Activated CD8-positive, alpha-beta memory T cell treated with anti-CD3 and anti-CD28 coated beads, Interleukin-2, amount 50 U/mL, for 48 hours (primary cell): Measurements from ENCODE around the gene PDGFB.

Experiments used
- DNase-seq: peaks from one replicate; pipeline ENCODE4 v3.0.0-alpha.2; 2020

The PDGFB gene

DNA sequence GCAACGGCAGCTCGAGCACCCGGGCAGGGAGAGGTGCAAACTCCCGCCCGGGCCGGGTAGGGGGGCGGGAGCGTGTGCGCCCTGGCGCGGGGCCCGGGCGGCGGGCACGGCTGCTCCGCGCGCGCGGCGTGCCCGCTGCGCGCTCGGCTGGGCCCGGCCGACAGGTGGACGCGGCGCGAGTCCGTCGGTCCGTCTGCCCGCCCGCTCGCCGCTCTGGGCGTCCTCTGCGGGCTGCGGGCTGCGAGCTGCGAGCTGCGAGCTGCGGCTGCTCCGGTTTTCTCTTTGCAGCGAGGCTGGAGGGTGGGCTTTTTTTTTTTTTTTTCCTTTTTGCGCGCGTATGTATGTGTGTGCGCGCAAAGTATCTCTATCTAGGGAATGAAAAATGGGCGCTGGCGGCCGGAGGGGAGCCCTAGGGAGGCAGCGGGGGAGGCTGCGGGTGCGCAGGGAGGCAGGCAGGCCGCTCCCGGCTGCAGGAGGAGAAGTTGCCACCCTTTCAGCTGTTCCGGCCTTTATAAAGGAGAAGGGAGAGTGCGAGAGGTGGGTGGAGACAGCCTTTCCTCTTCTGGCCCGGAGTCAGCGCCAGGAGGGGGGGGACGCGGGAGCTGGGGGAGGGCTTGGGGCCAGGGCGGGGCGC lies at the start of gene PDGFB:
PDGFB (minus strand) TSS at position 487 of the 634 bp plus-strand sequence. CDS start 1,019 bp downstream, outside the sequence.
- DNase-seq, result no peak

- DNase-seq, result no peak
Observed at GRCh38 chr22:39293766-39294368, 49.1 kb upstream of the PDGFB start.

DNA sequence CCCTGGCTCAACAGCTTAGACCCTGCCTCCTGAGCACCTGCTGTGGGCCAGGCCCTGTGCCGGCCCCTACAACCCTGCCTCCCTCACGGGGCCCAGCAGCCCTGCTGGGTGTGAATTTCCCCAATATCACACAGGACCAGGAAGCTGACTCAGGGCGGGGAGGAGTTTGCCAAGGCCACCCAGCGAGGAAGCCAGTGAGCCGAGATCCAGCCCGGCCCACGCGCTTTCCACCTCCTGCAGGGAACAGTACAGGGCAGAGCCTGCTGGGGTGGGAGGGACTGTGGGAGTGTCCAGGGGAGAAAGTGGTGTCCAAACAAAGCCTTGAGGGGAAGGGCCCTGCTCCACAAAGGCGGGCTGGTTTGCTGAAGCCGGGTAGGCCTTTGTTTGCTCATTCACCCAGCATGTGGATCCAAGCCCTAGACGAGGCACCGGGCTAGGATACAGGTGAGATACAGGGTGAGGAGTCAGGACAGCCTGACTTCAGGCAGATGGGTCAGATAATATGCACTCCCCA lies 47.8 kb upstream of the PDGFB start:
- DNase-seq, result no peak

GRCh38 chr22:39292031-39292462 lies 47.3 kb upstream of the PDGFB start:
- no peak for DNase-seq

- DNase-seq, result no peak
Observed at GRCh38 chr22:39291523-39291922, 46.7 kb upstream of the PDGFB start.

DNA sequence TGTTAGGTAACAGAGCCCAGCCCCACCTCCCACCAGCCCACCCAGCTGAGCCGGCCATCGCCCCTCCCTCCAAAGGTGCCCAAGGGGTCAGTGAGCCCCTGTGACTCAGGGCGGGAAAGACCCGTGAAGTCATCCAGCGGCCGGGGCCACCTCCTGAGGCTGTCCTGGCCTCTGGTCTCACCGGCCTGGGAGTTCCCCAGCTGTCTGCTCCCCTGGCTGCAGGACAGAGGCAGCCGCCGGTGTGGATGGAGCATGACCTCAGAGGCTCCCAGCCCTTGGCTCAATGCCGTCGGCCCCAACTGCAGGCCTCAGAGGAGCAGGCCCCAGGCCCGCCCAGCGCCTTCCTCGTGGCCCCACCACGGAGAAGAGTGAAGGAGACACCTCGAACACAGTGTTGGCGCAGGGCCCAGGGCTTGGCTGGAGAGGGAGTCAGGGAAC lies 46.0 kb upstream of the PDGFB start:
- DNase-seq, result no peak

DNA sequence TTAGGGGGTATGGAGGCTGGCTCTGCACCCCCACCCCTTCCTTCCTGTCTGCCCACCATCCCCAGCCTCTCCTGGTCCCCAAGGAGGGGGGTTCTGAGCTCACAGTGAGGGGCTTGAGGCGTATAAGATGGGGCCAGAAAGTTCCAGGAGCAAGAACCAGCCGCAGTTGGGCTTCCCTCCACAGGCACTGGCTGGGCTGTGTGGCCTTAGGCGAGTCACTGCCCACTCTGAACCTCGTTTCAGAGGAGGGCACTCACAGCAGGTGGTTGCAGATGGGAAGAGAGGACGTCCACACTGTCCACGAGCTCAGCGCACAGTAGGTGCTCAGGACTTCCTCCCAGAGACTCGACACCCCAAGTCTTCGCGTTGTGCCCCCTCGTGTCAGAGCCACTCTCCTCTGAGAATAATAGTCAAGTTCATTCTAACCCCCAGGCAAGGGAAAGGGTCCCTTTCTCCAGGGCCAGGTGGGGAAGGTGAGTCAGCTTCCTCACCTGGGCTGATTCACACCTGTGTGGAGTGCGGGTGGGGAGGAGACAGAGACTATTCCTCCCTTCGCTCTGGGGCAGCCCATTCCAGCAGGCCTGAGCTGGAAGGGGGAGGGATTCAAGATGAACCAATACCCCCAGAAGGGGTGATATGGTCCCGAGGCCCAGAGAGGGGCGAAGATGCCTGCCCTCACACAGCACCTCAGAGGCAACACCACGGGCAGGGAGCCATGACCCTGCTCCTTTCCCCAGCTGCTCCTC lies 45.4 kb upstream of the PDGFB start:
- no peak for DNase-seq

DNA sequence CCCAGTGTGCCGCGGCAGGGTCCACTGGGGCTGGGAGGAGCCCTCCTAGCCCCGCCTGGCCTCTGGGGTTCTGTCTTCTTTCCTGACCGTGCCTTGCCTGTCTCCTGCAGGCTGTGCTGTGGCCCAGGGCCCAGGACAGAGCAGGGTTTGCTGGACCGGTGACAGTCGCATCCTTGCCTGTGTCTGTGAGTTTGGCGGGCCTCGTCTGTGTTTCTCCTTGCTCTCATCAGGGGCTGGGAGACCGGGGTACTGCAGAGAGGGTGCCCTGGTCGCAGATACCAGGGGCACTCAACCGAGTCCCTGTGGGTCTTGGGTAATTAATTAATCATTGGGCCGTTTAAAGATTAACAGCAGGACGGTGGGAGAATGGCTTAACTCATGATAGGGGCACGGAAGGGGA lies 44.8 kb upstream of the PDGFB start:
- DNase-seq, result no peak

DNA sequence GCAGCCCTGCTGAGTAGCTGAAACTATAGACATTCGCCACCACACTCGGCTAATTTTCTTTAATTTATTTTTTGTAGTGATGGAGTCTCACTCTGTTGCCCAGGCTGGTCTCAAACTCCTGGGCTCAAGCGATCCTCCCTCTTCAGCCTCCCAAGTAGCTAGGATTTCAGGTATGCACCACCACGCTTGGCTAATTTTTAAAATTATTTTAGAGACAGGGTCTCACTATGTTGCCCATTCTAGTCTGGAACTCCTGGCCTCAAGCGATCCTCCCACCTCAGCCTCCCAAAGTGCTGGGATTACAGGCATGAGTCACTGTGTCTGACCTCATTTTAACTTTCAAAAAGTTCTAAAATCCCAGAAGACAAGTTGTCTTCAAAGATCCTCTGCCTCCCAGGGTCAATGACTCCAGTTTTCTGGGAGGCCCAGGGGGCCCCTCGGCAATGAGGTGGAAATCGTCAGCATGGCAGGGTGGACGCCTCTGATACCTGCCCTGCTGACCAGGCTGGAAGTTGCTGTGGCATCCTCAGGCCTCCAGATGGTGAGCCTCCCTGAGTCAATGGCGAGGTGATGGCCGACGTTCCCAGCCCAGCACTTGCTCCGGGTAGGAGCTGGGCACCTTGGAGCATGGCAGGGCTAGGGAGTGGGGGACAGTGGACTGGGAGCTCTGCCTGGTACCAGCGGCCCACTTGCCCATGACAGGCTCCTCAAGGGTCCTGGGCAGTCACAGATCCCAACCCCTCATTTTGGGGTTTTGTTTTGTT lies 43.5 kb upstream of the PDGFB start:
- no peak for DNase-seq

GRCh38 chr22:39287076-39287725 lies 42.4 kb upstream of the PDGFB start:
- no peak for DNase-seq

- no peak for DNase-seq
Observed at GRCh38 chr22:39284983-39285382, 40.2 kb upstream of the PDGFB start.

GRCh38 chr22:39284142-39284980 lies 39.6 kb upstream of the PDGFB start:
- DNase-seq, result no peak

- DNase-seq, result no peak
Observed at GRCh38 chr22:39283322-39284141, 38.8 kb upstream of the PDGFB start.

DNA sequence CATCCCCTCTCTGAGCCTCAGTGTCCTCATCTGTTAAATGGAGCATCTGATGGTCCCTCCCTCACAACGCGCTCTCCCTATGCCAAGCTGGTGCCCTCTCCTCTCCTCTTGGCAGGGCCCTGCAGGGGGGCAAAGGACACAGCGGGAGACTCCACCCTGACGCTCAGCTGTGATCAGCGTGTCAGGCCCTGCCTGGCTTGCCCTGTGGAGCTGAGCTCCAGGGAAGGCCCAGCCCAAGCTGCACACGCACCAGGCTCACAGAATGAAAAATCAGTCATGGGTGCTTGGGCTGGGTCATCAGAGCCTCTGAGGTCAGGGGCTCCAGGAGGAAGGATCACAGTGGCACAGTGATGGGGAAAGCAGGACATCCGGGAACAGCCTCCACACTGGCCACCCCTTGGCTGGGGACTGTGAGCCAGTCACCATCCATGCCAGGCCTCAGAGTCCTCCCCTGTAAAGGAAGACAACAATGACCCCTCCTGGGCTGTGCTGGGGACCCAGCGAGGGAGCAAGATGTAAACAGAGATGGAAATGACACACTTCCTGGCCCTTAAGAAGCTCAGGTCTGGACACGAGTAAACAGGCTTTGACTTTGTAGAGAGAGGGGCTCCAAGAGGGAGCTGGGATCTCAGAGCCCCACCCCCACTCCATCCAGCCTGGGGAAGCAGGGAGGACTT lies 38.0 kb upstream of the PDGFB start:
- no peak for DNase-seq

DNA sequence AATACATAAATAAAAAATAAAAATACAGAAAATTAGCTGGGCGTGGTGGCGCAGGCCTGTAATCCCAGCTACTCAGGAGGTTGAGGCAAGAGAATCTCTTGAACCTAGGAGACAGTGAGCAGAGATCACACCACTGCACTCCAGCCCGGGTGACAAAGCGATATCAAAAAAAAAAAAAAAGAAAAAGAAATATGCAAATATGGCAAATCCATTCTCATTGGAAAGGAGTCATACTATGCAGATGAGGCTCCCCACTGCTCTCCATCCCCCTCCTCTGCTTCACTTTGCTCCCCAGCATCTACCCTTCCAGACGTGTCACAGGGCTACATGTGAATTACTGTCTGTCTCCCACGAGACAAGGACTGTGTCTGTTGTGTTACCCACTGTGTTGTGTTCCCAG lies 36.3 kb upstream of the PDGFB start:
- DNase-seq, result no peak

DNA sequence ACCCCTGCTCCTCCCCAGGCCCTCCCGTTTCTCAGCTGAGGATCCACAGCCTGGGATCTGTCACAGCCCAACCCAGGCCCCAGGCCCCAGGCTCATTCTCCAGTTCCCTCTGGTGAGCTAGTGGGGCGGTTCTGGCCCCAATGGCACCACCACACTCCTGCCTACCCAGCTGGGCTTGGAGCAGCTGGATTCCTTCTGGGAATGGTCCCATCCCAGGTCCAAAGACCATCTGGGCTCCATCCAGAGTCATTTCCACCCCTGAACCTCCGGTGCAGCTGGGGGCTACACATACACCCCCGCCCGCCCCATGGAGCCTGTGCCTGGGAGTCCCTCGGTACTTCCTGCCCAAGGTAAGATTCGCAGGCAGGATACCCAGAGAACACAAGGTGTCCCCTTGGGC lies 35.5 kb upstream of the PDGFB start:
- DNase-seq, result no peak

- DNase-seq, result no peak
Observed at GRCh38 chr22:39279170-39279850, 34.5 kb upstream of the PDGFB start.

- no peak for DNase-seq
Observed at GRCh38 chr22:39278040-39278439, 33.3 kb upstream of the PDGFB start.

DNA sequence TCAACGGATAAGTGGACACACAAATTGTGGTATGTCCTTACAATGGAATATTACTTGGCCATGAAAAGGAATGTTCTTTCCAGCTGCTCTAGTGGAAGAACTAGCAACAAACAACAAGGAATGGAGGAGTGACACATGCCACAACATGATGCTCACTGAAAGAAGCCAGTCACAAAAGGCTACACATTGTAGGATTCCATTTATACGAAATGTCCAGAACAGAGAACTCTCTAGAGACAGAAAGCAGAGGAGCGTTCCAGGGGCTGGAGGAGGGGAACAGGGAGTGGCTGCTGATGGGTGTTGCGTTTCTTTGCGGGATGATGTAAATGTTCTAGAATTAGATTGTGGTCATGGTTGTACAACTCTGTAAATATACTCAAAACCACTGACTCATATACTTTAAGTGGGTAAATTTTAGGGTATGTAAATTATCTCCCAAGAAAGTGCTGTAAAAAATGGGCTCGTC lies 32.4 kb upstream of the PDGFB start:
- no peak for DNase-seq
